GM13976 (cell line): Measurements from ENCODE around the gene RESF1.

Experiments
- DNase-seq: peaks from one replicate; pipeline ENCODE4 v3.0.0; 2012; ENCODE audit warnings: low spot score
- CTCF ChIP-seq: IDR thresholded peaks from 2 replicates; pipeline ENCODE4 v1.5.1; 2012; ENCODE audit warnings: borderline replicate concordance, mild to moderate bottlenecking; ENCODE audit not compliant: insufficient read depth; ENCODE audit errors: extremely low read depth, missing control alignments, control extremely low read depth
- in situ Hi-C: fragments of 300-500 bp; cut with MboI; formaldehyde crosslinking; loops from one replicate; pipeline ENCODE4 v1.12.0; 2022; ENCODE audit warnings: low sequenced_read_pairs, mixed read lengths, inconsistent platforms; ENCODE audit not compliant: unreplicated experiment

Gene RESF1

GRCh38 chr12:32005496-32006125 lies 46.4 kb downstream of the RESF1 start:
- DNase-seq, result no peak
- in situ Hi-C loops, result no loop called here
- no peak for TF ChIP-seq CTCF
